Measurements from ENCODE around the gene AFDN.

GRCh38 chr6:167936051-167936450 is 109.3 kb downstream of the AFDN start:
- TF ChIP-seq EP300 (IDR thresholded peaks at IDR 0.05): no peak
- TF ChIP-seq, protein P1, sequence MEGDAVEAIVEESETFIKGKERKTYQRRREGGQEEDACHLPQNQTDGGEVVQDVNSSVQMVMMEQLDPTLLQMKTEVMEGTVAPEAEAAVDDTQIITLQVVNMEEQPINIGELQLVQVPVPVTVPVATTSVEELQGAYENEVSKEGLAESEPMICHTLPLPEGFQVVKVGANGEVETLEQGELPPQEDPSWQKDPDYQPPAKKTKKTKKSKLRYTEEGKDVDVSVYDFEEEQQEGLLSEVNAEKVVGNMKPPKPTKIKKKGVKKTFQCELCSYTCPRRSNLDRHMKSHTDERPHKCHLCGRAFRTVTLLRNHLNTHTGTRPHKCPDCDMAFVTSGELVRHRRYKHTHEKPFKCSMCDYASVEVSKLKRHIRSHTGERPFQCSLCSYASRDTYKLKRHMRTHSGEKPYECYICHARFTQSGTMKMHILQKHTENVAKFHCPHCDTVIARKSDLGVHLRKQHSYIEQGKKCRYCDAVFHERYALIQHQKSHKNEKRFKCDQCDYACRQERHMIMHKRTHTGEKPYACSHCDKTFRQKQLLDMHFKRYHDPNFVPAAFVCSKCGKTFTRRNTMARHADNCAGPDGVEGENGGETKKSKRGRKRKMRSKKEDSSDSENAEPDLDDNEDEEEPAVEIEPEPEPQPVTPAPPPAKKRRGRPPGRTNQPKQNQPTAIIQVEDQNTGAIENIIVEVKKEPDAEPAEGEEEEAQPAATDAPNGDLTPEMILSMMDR (IDR thresholded peaks at IDR 0.05): no peak

All from upper lobe of left lung (tissue), 4 donors.